Mucosa of descending colon (tissue), 3 donors: ENCODE data around the gene SERPIND1. TPM values are rescaled to one million over a fixed set of nuclear protein-coding genes. Genes with fewer than 3 reads are reported as not detected.

ENCODE experiments used
- ATAC-seq: fragments of 200-7000 bp; cut with Tn5 transposase; one replicate; pipeline ENCODE4 v1.9.1; 2020; ENCODE audit warnings: mild to moderate bottlenecking, moderate library complexity
- DNase-seq, 3 donors: peaks; one replicate each; pipeline ENCODE4 v3.0.0-alpha.2; 2020
- H3K36me3 ChIP-seq: fragments of 200-600 bp; one replicate; pipeline ENCODE4 v1.8.0; 2021; ENCODE audit warnings: low read depth, mild to moderate bottlenecking
- H3K4me1 ChIP-seq: fragments of 200-600 bp; one replicate; pipeline ENCODE4 v1.8.0; 2021; ENCODE audit warnings: low read depth, mild to moderate bottlenecking
- H3K4me3 ChIP-seq: fragments of 200-600 bp; one replicate; pipeline ENCODE4 v1.8.0; 2021; ENCODE audit warnings: mild to moderate bottlenecking
- H3K9me3 ChIP-seq: fragments of 200-600 bp; one replicate; pipeline ENCODE4 v1.8.0; 2021; ENCODE audit warnings: mild to moderate bottlenecking
- CTCF ChIP-seq: fragments of 200-600 bp; IDR thresholded peaks from one replicate; pipeline ENCODE4 v1.8.0; 2022; ENCODE audit warnings: antibody characterized with exemption, mild to moderate bottlenecking
- intact Hi-C, 2 donors: fragments of 100-400 bp; cut with DNase I in 1 of 2; cut with micrococcal nuclease in 1 of 2; formaldehyde crosslinking; loops; one replicate each; pipeline versions ENCODE4 v1.11.0 to v1.11.1; 2022; cut with DNase I, micrococcal nuclease
- total RNA-seq, 3 donors: library from RNA; stranded (reverse); fragmentation: NEBNext Ultra II Directional in 2 of 3; extraction: Animal tissue kit (Norgen Biotek cat#: 25700) in 2 of 3; gene quantifications; one replicate each; pipeline versions ENCODE4 v1.2.1 to v1.2.4, GENCODE V29; 2021 to 2023
- donor health status: DM: no; HTN: no; CAD: no; lungs with moderate emphysema.
- donor health status: DM: no; HTN: no; CAD: no.
- donor health status: DM: no; HTN: yes; CAD: no.

SERPIND1 gene
- total RNA-seq, 3 donors from 2014 or later, result not detected

DNA sequence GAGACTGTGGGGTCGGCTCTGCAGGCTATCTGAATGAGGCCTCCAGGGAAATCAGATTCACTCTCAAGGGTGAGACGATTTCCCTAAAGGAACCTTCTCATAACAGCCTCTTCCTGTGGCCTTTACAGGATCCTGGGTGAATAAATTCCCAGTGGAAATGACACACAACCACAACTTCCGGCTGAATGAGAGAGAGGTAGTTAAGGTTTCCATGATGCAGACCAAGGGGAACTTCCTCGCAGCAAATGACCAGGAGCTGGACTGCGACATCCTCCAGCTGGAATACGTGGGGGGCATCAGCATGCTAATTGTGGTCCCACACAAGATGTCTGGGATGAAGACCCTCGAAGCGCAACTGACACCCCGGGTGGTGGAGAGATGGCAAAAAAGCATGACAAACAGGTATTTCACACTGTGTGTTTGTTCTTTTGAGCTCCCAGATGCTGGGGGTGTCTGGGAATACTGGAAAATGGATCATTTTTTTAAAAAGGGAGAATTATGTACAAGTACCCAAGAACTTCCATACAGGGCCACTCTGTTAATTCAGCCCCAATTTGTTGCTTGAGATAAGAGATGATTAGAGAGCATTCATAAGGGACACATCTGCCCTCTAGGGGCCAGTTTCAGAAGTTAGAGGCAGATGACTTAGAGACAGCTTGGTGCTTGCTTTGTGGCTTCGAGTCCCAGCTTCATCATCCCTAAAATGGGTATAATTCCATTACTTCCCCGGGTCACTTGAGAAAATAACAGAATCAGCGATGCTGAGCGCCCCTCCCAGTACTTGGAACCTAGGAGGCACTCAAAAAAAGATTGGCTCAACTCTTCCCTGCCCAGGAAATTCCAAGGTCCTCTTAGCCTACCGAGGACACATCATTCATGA, 10.2 kb downstream of the SERPIND1 start:
- TF ChIP-seq CTCF, result peak; percentile 44
- Histone ChIP-seq H3K36me3 (no peaks in the 10 kb centered on the region), H3K4me3 (no peak overlapping the region), H3K9me3 (no peaks in the 10 kb centered on the region), H3K4me1 (no peaks in the 10 kb centered on the region)
- DNase-seq, result peak in 1 of 3 donors; percentile 79
- intact Hi-C loops, result no loop called here
- peak; percentile 75 for ATAC-seq

DNA sequence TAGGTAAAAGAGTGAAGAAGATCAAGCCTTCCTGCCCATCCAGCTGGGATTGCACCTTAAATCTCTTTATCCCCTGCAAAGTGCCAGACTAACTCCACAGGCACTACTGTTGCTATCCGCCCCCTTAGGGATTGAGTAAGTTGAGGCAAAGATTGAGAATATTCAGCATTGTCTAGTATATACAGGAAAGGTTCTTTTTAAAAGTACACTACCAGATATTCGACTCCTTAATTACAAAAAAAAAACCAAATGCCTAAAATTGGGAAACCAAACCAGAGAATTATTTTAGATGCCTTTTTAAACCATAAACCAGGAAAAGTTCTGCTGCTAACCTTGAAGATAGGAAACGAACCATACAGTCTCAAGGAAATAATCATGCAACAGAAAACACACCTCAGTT, 11.5 kb downstream of the SERPIND1 start:
- Histone ChIP-seq H3K4me1 (no peaks in the 10 kb centered on the region), H3K4me3 (no peak overlapping the region), H3K9me3 (no peaks in the 10 kb centered on the region), H3K36me3 (no peaks in the 10 kb centered on the region)
- no peak for ATAC-seq
- no peak for TF ChIP-seq CTCF
- intact Hi-C loops, result no loop called here
- DNase-seq, result no peak

DNA sequence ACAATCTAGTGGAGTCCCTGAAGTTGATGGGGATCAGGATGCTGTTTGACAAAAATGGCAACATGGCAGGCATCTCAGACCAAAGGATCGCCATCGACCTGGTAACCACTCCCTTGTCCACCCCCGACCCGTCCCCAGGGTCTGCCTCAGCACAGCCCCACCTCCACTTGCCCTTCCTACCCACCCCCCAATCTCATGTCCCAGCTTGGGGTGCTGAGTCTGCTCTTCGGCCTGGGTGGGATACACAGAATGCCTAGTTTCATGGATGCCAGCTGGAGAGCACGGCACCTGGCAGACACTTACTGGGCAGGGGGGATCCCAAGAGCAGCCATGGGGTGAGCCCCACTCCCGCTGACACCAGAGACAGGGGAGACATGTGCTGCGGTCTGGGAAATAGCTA, 12.1 kb downstream of the SERPIND1 start:
- no peak for TF ChIP-seq CTCF
- no peak for ATAC-seq
- intact Hi-C loops, result no loop called here
- no peak for DNase-seq
- no peaks in the 10 kb centered on the region for H3K9me3 ChIP-seq
- no peaks in the 10 kb centered on the region for H3K36me3 ChIP-seq
- H3K4me3 ChIP-seq, result no peak overlapping the region
- H3K4me1 ChIP-seq, result no peaks in the 10 kb centered on the region

DNA sequence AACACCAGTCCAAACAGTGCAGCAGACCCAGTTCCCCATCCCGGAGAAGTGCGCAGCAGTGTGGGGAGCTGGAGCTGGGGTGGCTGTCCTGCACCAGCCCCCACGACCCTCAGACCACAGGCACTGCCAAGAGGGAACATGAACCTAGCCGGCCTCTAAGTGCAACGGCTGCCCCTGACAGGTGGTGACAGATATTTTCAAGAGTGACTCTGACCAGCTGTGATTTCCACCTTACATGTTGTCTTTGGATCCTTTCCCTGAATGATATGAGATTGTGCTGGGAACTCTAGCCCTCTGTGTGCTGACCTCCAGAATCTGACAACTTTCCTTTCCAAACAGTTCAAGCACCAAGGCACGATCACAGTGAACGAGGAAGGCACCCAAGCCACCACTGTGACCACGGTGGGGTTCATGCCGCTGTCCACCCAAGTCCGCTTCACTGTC, 12.6 kb downstream of the SERPIND1 start:
- no peak for TF ChIP-seq CTCF

GRCh38 chr22:20787223-20787622, 13.3 kb downstream of the SERPIND1 start:
- Histone ChIP-seq H3K36me3 (no peaks in the 10 kb centered on the region), H3K4me1 (no peaks in the 10 kb centered on the region), H3K9me3 (no peaks in the 10 kb centered on the region), H3K4me3 (no peak overlapping the region)
- TF ChIP-seq CTCF, result no peak
- DNase-seq, result no peak
- intact Hi-C loops, result no loop called here
- no peak for ATAC-seq

More for the DNA sequence above, 12.6 kb downstream of the SERPIND1 start:
- ATAC-seq (no peak), DNase-seq (no peak)
- Histone ChIP-seq H3K4me3 (no peak overlapping the region), H3K9me3 (no peaks in the 10 kb centered on the region), H3K36me3 (no peaks in the 10 kb centered on the region), H3K4me1 (no peaks in the 10 kb centered on the region)
- intact Hi-C loops, result no loop called here
